GM19438 (cell line): Measurements from ENCODE around the gene TMEM209.

Source experiments
- ATAC-seq: cut with Tn5 transposase; IDR thresholded peaks from one replicate; pipeline ENCODE4 v1.9.1; 2021; ENCODE audit warnings: low read depth; ENCODE audit not compliant: unreplicated experiment

The TMEM209 gene

GRCh38 chr7:130145424-130146100 lies 59.6 kb downstream of the TMEM209 start:
- ATAC-seq = no peak

GRCh38 chr7:130144312-130145171 lies 60.7 kb downstream of the TMEM209 start:
- ATAC-seq = no peak

GRCh38 chr7:130143986-130144311 lies 61.3 kb downstream of the TMEM209 start:
- no peak for ATAC-seq

GRCh38 chr7:130143334-130143732 lies 61.9 kb downstream of the TMEM209 start:
- ATAC-seq = no peak

GRCh38 chr7:130142654-130143333 lies 62.4 kb downstream of the TMEM209 start:
- ATAC-seq = no peak

GRCh38 chr7:130141884-130142653 lies 63.1 kb downstream of the TMEM209 start:
- no peak for ATAC-seq

- peak; percentile 69 for ATAC-seq
Observed at GRCh38 chr7:130141161-130141883, 63.9 kb downstream of the TMEM209 start.

- no peak for ATAC-seq
Observed at GRCh38 chr7:130140551-130141160, 64.5 kb downstream of the TMEM209 start.

GRCh38 chr7:130139193-130139960 lies 65.8 kb downstream of the TMEM209 start:
- ATAC-seq = no peak

- no peak for ATAC-seq
Observed at GRCh38 chr7:130137207-130137606, 68.0 kb downstream of the TMEM209 start.

GRCh38 chr7:130136579-130137167 lies 68.5 kb downstream of the TMEM209 start:
- no peak for ATAC-seq

GRCh38 chr7:130135208-130136205 lies 69.7 kb downstream of the TMEM209 start:
- no peak for ATAC-seq

GRCh38 chr7:130134726-130135125 lies 70.5 kb downstream of the TMEM209 start:
- no peak for ATAC-seq

- ATAC-seq = no peak
Observed at GRCh38 chr7:130134106-130134636, 71.0 kb downstream of the TMEM209 start.

- no peak for ATAC-seq
Observed at GRCh38 chr7:130133029-130133782, 72.0 kb downstream of the TMEM209 start.
